PC-9 (cell line): ENCODE measurements around the gene TOM1. TPM values are rescaled to one million over a fixed set of nuclear protein-coding genes. Genes with fewer than 3 reads are reported as not detected.
"Not testable (repeated sequence)": the region's sequence is repeated elsewhere in the genome, so short reads cannot be mapped to it uniquely, and the experiment has no call there.

Experiments used
- BruUV-seq: library from RNA; stranded (reverse); fragments of 400-500 nt; replicated peaks from 2 replicates; lab custom pipeline; 2021; lab: Mats Ljungman, UMichigan
- CTCF ChIA-PET: fragments of 300-600 bp; sonication (Branson Sonifier 250); formaldehyde crosslinking; loops from one replicate; lab custom pipeline; 2022; ENCODE audit warnings: antibody characterized with exemption; lab: Charles Lee
- POLR2A ChIA-PET: fragments of 300-600 bp; sonication (Branson Sonifier 250); formaldehyde crosslinking; loops from one replicate; lab custom pipeline; 2022; ENCODE audit warnings: antibody characterized with exemption; ENCODE audit not compliant: unreplicated experiment; lab: Charles Lee
- DNase-seq, 2 experiments: peaks; one replicate each; pipeline versions ENCODE4 v3.0.0 to v3.0.0-alpha.2; 2015 to 2022; ENCODE audit warnings: mixed read lengths in 1 of 2
- H2AFZ ChIP-seq: fragments of 200-600 bp; sonication (generic); 2 replicates; pipeline ENCODE4 v1.8.1; 2017; ENCODE audit warnings: antibody characterized with exemption
- H3F3A ChIP-seq: fragments of 200-600 bp; sonication (generic); 2 replicates; pipeline ENCODE4 v1.8.1; 2017; ENCODE audit warnings: antibody characterized with exemption, mild to moderate bottlenecking, low read depth; ENCODE audit not compliant: insufficient read depth
- H3K27ac ChIP-seq: fragments of 200-600 bp; sonication (generic); 2 replicates; pipeline ENCODE4 v1.6.1; 2016; ENCODE audit warnings: mixed run types
- H3K27me3 ChIP-seq: fragments of 200-600 bp; sonication (generic); 2 replicates; pipeline ENCODE4 v1.6.1; 2016; ENCODE audit warnings: low read depth, mixed run types; ENCODE audit not compliant: insufficient read depth
- H3K36me3 ChIP-seq: fragments of 200-600 bp; sonication (generic); 2 replicates; pipeline ENCODE4 v1.6.1; 2016; ENCODE audit warnings: low read depth, mixed run types
- H3K4me1 ChIP-seq: fragments of 200-600 bp; sonication (generic); replicated peaks from 2 replicates; pipeline ENCODE4 v1.6.1; 2016; ENCODE audit warnings: mixed run types; ENCODE audit not compliant: insufficient read depth
- H3K4me2 ChIP-seq: fragments of 200-600 bp; sonication (generic); 2 replicates; pipeline ENCODE4 v1.6.1; 2017; ENCODE audit warnings: mixed run types
- H3K4me3 ChIP-seq: fragments of 200-600 bp; sonication (generic); 2 replicates; pipeline ENCODE4 v1.6.1; 2016; ENCODE audit warnings: mixed run types
- H3K79me2 ChIP-seq: fragments of 200-600 bp; sonication (generic); 2 replicates; pipeline ENCODE4 v1.6.1; 2017; ENCODE audit warnings: low read depth, mixed run types
- H3K9me2 ChIP-seq: fragments of 200-600 bp; sonication (generic); 2 replicates; pipeline ENCODE4 v1.8.1; 2017; ENCODE audit warnings: mild to moderate bottlenecking; ENCODE audit not compliant: insufficient read depth
- H3K9me3 ChIP-seq: fragments of 200-600 bp; sonication (generic); 2 replicates; pipeline ENCODE4 v1.8.1; 2016; ENCODE audit warnings: low read depth; ENCODE audit not compliant: insufficient read depth
- H4K20me1 ChIP-seq: fragments of 200-600 bp; sonication (generic); 2 replicates; pipeline ENCODE4 v1.8.1; 2017; ENCODE audit not compliant: insufficient read depth
- EZH2 ChIP-seq: fragments of 200-600 bp; sonication (generic); IDR thresholded peaks from 2 replicates; pipeline ENCODE4 v1.8.0; 2017; ENCODE audit warnings: antibody characterized with exemption, low read depth
- intact Hi-C: fragments of 100-400 bp; cut with micrococcal nuclease; formaldehyde crosslinking; loops from one replicate; pipeline ENCODE4 v1.10.0; 2022; ENCODE audit not compliant: unreplicated experiment
- total RNA-seq: library from RNA; stranded (reverse); gene quantifications from 2 replicates; pipeline ENCODE4 v1.2.3, GENCODE V29; 2021
- TF ChIP-seq, protein P1 (sequence below): fragments of 200-600 bp; sonication (generic); conservative IDR thresholded peaks from 2 replicates; pipeline ENCODE4 v1.6.1; 2017; ENCODE audit warnings: mixed run types, antibody characterized with exemption, mild to moderate bottlenecking, moderate library complexity

TOM1 gene
- total RNA-seq, 1 experiment from 2014 or later = 43.6 TPM

GRCh38 chr22:35361001-35361558 is 61.4 kb downstream of the TOM1 start:
- no peaks in the 10 kb centered on the region for H3K36me3 ChIP-seq
- no peaks in the 10 kb centered on the region for H3K9me2 ChIP-seq
- no peaks in the 10 kb centered on the region for H3K79me2 ChIP-seq
- H3K27me3 ChIP-seq = no peaks in the 10 kb centered on the region
- no peaks in the 10 kb centered on the region for H3K9me3 ChIP-seq
- ChIA-PET POLR2A (interaction anchor here (0.7 kb wide), 2 partner anchors 11 to 1098 kb away, joined by 11 to 12 read pairs; no protein-coding TSS in a partner anchor), CTCF (interaction anchor here (0.8 kb wide), 1 partner anchor 10 kb away, joined by 5 read pairs; no protein-coding TSS in a partner anchor)
- intact Hi-C loops = no loop called here
- H4K20me1 ChIP-seq = no peaks in the 10 kb centered on the region
- H3K4me3 ChIP-seq = no peak overlapping the region
- no peak overlapping the region for H3K27ac ChIP-seq
- no TSS peak for BruUV-seq
- DNase-seq = no peak
- no peak for TF ChIP-seq EZH2
- TF ChIP-seq, protein P1, sequence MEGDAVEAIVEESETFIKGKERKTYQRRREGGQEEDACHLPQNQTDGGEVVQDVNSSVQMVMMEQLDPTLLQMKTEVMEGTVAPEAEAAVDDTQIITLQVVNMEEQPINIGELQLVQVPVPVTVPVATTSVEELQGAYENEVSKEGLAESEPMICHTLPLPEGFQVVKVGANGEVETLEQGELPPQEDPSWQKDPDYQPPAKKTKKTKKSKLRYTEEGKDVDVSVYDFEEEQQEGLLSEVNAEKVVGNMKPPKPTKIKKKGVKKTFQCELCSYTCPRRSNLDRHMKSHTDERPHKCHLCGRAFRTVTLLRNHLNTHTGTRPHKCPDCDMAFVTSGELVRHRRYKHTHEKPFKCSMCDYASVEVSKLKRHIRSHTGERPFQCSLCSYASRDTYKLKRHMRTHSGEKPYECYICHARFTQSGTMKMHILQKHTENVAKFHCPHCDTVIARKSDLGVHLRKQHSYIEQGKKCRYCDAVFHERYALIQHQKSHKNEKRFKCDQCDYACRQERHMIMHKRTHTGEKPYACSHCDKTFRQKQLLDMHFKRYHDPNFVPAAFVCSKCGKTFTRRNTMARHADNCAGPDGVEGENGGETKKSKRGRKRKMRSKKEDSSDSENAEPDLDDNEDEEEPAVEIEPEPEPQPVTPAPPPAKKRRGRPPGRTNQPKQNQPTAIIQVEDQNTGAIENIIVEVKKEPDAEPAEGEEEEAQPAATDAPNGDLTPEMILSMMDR = no peak
- peaks cover 59% of the 10 kb centered on the region for H3F3A ChIP-seq
- H3K4me1 ChIP-seq = peaks cover 25% of the 10 kb centered on the region
- no peak overlapping the region for H2AFZ ChIP-seq
- no peak overlapping the region for H3K4me2 ChIP-seq

GRCh38 chr22:35363566-35364086 is 63.9 kb downstream of the TOM1 start:
- ChIA-PET POLR2A (interaction anchor here (0.6 kb wide), 1 partner anchor 54 kb away, joined by 3 read pairs; no protein-coding TSS in a partner anchor), CTCF (no interaction called here)
- DNase-seq = no peak
- H3K27me3 ChIP-seq = no peaks in the 10 kb centered on the region
- TF ChIP-seq, protein P1 = no peak
- TF ChIP-seq EZH2 = no peak
- H3K4me3 ChIP-seq = no peak overlapping the region
- H3K9me2 ChIP-seq = no peaks in the 10 kb centered on the region
- no peaks in the 10 kb centered on the region for H3K36me3 ChIP-seq
- no peaks in the 10 kb centered on the region for H3K9me3 ChIP-seq
- intact Hi-C loops = no loop called here
- peaks cover 51% of the 10 kb centered on the region for H3F3A ChIP-seq
- no peaks in the 10 kb centered on the region for H3K79me2 ChIP-seq
- H3K4me2 ChIP-seq = peak overlapping the region; percentile 36
- BruUV-seq = no TSS peak
- H3K4me1 ChIP-seq = peaks cover 36% of the 10 kb centered on the region
- peak overlapping the region; percentile 71 for H3K27ac ChIP-seq
- no peak overlapping the region for H2AFZ ChIP-seq
- no peaks in the 10 kb centered on the region for H4K20me1 ChIP-seq

DNA sequence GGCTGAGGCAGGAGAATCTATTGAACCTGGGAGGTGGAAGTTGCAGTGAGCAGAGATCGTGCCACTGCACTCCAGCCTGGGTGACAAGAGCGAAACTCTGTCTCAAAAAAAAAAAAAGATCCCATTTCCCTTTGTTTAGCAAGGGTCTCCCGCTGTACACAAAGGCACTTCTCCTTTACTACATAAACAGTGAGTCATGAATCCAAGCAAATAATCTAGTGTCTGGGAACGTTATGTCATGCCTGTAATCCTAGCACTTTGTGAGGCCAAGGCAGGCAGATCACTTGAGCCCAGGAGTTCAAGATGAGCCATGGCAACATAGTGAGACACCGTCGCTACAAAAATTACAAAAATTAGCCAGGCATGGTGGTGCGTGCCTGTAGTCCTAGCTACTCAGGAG is 64.5 kb downstream of the TOM1 start:
- H4K20me1 ChIP-seq, POLR2A ChIA-PET, H3K27me3 ChIP-seq, H3K79me2 ChIP-seq, H2AFZ ChIP-seq, H3K4me3 ChIP-seq, intact Hi-C loops, CTCF ChIA-PET, H3K9me2 ChIP-seq, H3K36me3 ChIP-seq, H3K9me3 ChIP-seq, BruUV-seq: not testable (repeated sequence)
- Histone ChIP-seq H3F3A (peaks cover 46% of the 10 kb centered on the region), H3K4me1 (peaks cover 41% of the 10 kb centered on the region), H3K4me2 (peak overlapping the region; percentile 36), H3K27ac (peak overlapping the region; percentile 71)
- peak; percentile 34 to 94 for DNase-seq
